Stomach (tissue), 4 donors: ENCODE results near the gene PANK4.
"Not testable (repeated sequence)": the region's sequence is repeated elsewhere in the genome, so short reads cannot be mapped to it uniquely, and the experiment has no call there.

Source experiments
- CTCF ChIP-seq, 7 experiments: fragments of 450-650 bp in 4 of 7; fragments of 200-600 bp in 3 of 7; sonication (generic) in 3 of 7; IDR thresholded peaks; one replicate each; pipeline ENCODE4 v1.5.1; 2016 to 2019; ENCODE audit warnings: antibody characterized with exemption in 7 of 7, control low read depth in 2 of 7, mild to moderate bottlenecking in 1 of 7
- EP300 ChIP-seq: sonication (generic); formaldehyde crosslinking; IDR thresholded peaks from one replicate; pipeline ENCODE4 v1.6.1; 2017; ENCODE audit warnings: antibody characterized with exemption
- POLR2A ChIP-seq, 4 donors: fragments of 450-650 bp; IDR thresholded peaks; one replicate each; pipeline ENCODE4 v1.6.1; 2016; ENCODE audit warnings: antibody characterized with exemption in 4 of 4, control low read depth in 2 of 4, mild to moderate bottlenecking in 1 of 4, moderate library complexity in 1 of 4

- TF ChIP-seq CTCF (IDR thresholded peaks at IDR 0.05); EP300; POLR2A (IDR thresholded peaks at IDR 0.05): not testable (repeated sequence)
These were observed 24.0 kb upstream of the PANK4 start for GRCh38 chr1:2550309-2550861.
